H1 (cell line): ENCODE measurements around the gene KANSL1. TPM values are rescaled to one million over a fixed set of nuclear protein-coding genes. Genes with fewer than 3 reads are reported as not detected.

Experiments
- CTCF ChIA-PET: fragments of 300-600 bp; sonication (Branson Sonifier 250); formaldehyde crosslinking; loops from one replicate; lab custom pipeline; 2021; ENCODE audit not compliant: partially characterized antibody; lab: Charles Lee
- POLR2A ChIA-PET: fragments of 300-600 bp; sonication (Branson Sonifier 250); formaldehyde crosslinking; loops from one replicate; lab custom pipeline; 2021; ENCODE audit warnings: inconsistent platforms; ENCODE audit not compliant: partially characterized antibody; lab: Charles Lee
- DNase-seq, 2 experiments: peaks; one replicate each; pipeline versions ENCODE4 v3.0.0 to v3.0.0-alpha.2; 2010 to 2022; ENCODE audit warnings: low spot score in 2 of 2, low read depth in 1 of 2, mixed read lengths in 1 of 2
- FAIRE-seq: peaks from 2 replicates; lab custom pipeline; 2011; peaks lifted over from hg19 to GRCh38; lab: Jason Lieb, UNC
- H2AFZ ChIP-seq: 2 replicates; pipeline ENCODE4 v1.8.1; 2012; ENCODE audit warnings: low read length, inconsistent platforms
- H2AK5ac ChIP-seq: 2 replicates; pipeline ENCODE4 v1.6.1; 2013; ENCODE audit warnings: low read depth, low read length
- H2BK120ac ChIP-seq: replicated peaks from 2 replicates; pipeline ENCODE3; 2013; ENCODE audit warnings: low read depth, low read length, inconsistent platforms
- H2BK12ac ChIP-seq: 2 replicates; pipeline ENCODE4 v1.6.1; 2013; ENCODE audit warnings: low read depth, low read length
- H2BK15ac ChIP-seq: 2 replicates; pipeline ENCODE4 v1.6.1; 2013; ENCODE audit warnings: low read length
- H2BK20ac ChIP-seq: 2 replicates; pipeline ENCODE4 v1.6.1; 2013; ENCODE audit warnings: low read length
- H2BK5ac ChIP-seq: 2 replicates; pipeline ENCODE4 v1.6.1; 2013; ENCODE audit warnings: low read depth, low read length
- H3K14ac ChIP-seq: 2 replicates; pipeline ENCODE4 v1.6.1; 2013; ENCODE audit warnings: inconsistent platforms; ENCODE audit not compliant: insufficient read length
- H3K18ac ChIP-seq: 2 replicates; pipeline ENCODE4 v1.6.1; 2013; ENCODE audit warnings: low read length; ENCODE audit errors: extremely low read depth
- H3K23ac ChIP-seq: 2 replicates; pipeline ENCODE4 v1.6.1; 2013; ENCODE audit warnings: inconsistent platforms; ENCODE audit not compliant: insufficient read length
- H3K23me2 ChIP-seq: 2 replicates; pipeline ENCODE4 v1.6.1; 2013; ENCODE audit warnings: low read depth, low read length
- H3K27ac ChIP-seq: 2 replicates; pipeline ENCODE4 v1.6.1; 2011; ENCODE audit warnings: low read depth, low read length, inconsistent platforms
- H3K27me3 ChIP-seq, 4 experiments: replicated peaks in 1 of 4; 1 replicate in 1 of 4; 2 replicates in 3 of 4; pipeline versions ENCODE4 v1.6.1 to v1.8.1; 2011 to 2013; ENCODE audit warnings: low read length in 3 of 4, mild to moderate bottlenecking in 3 of 4, inconsistent platforms in 2 of 4, mixed read lengths in 2 of 4, moderate library complexity in 1 of 4; ENCODE audit not compliant: control insufficient read depth in 3 of 4, insufficient read depth in 3 of 4; ENCODE audit errors: extremely low read depth in 1 of 4
- H3K36me3 ChIP-seq, 4 experiments: 2 replicates each; pipeline versions ENCODE4 v1.6.1 to v1.8.1; 2011 to 2013; ENCODE audit warnings: mild to moderate bottlenecking in 4 of 4, low read length in 3 of 4, moderate library complexity in 2 of 4, control low read depth in 1 of 4, inconsistent platforms in 1 of 4; ENCODE audit not compliant: insufficient read depth in 4 of 4, control insufficient read depth in 2 of 4
- H3K4ac ChIP-seq: replicated peaks from 2 replicates; pipeline ENCODE3; 2013; ENCODE audit warnings: low read length, low read depth, mixed read lengths, inconsistent platforms; ENCODE audit not compliant: insufficient read length
- H3K4me1 ChIP-seq, 4 experiments: replicated peaks in 1 of 4; 1 replicate in 1 of 4; 2 replicates in 3 of 4; pipeline versions ENCODE4 v1.6.1 to v1.8.1; 2011 to 2013; ENCODE audit warnings: low read length in 3 of 4, inconsistent platforms in 2 of 4, mixed read lengths in 1 of 4; ENCODE audit not compliant: insufficient read depth in 4 of 4, control insufficient read depth in 3 of 4
- H3K4me2 ChIP-seq, 2 experiments: 2 replicates each; pipeline versions ENCODE4 v1.6.1 to v1.8.1; 2011 to 2013; ENCODE audit warnings: low read depth in 2 of 2, low read length in 2 of 2, control low read depth in 1 of 2, inconsistent platforms in 1 of 2, mild to moderate bottlenecking in 1 of 2; ENCODE audit not compliant: insufficient read depth in 1 of 2
- H3K4me3 ChIP-seq, 4 experiments: fragments of 200-600, 300-600 bp in 1 of 4; sonication (generic), shearing (Covaris generic), sonication (Bioruptor Twin) in 1 of 4; 2 replicates each; pipeline versions ENCODE4 v1.5.1 to v1.8.1; 2011 to 2016; ENCODE audit warnings: low read length in 4 of 4, low read depth in 3 of 4, control low read depth in 2 of 4, inconsistent platforms in 2 of 4, mild to moderate bottlenecking in 2 of 4, mixed read lengths in 1 of 4, moderate library complexity in 1 of 4; ENCODE audit not compliant: insufficient read depth in 2 of 4; ENCODE audit errors: extremely low read depth in 1 of 4
- H3K56ac ChIP-seq: replicated peaks from 2 replicates; pipeline ENCODE3; 2013; ENCODE audit warnings: low read depth, mild to moderate bottlenecking, mixed read lengths, low read length, inconsistent platforms; ENCODE audit not compliant: insufficient read length
- H3K79me1 ChIP-seq: 2 replicates; pipeline ENCODE4 v1.6.1; 2013; ENCODE audit warnings: low read depth, low read length, control low read depth
- H3K79me2 ChIP-seq, 2 experiments: 2 replicates each; pipeline versions ENCODE4 v1.6.1 to v1.8.1; 2012 to 2013; ENCODE audit warnings: low read length in 2 of 2, mild to moderate bottlenecking in 2 of 2, inconsistent platforms in 1 of 2; ENCODE audit not compliant: insufficient read depth in 2 of 2, control insufficient read depth in 1 of 2
- H3K9ac ChIP-seq, 4 experiments: replicated peaks in 1 of 4; 1 replicate in 1 of 4; 2 replicates in 3 of 4; pipeline versions ENCODE4 v1.6.1 to v1.8.1; 2011 to 2013; ENCODE audit warnings: low read depth in 3 of 4, low read length in 3 of 4, control low read depth in 2 of 4, mild to moderate bottlenecking in 2 of 4, moderate library complexity in 2 of 4, inconsistent platforms in 1 of 4; ENCODE audit errors: extremely low read depth in 1 of 4
- H3K9me3 ChIP-seq, 2 experiments: 2 replicates each; pipeline versions ENCODE4 v1.6.1 to v1.8.1; 2012 to 2013; ENCODE audit warnings: mild to moderate bottlenecking in 2 of 2, moderate library complexity in 2 of 2, control low read depth in 1 of 2, inconsistent platforms in 1 of 2, low read depth in 1 of 2, low read length in 1 of 2, mixed read lengths in 1 of 2; ENCODE audit not compliant: insufficient read depth in 2 of 2
- H4K20me1 ChIP-seq, 2 experiments: replicated peaks in 1 of 2; 2 replicates each; pipeline versions ENCODE3 to v1.8.1; 2011 to 2013; ENCODE audit warnings: inconsistent platforms in 2 of 2, low read length in 2 of 2, mild to moderate bottlenecking in 1 of 2; ENCODE audit not compliant: insufficient read depth in 2 of 2, control insufficient read depth in 1 of 2
- H4K5ac ChIP-seq: 2 replicates; pipeline ENCODE4 v1.6.1; 2013; ENCODE audit warnings: low read length, low read depth, mixed read lengths, inconsistent platforms; ENCODE audit not compliant: insufficient read length
- H4K8ac ChIP-seq: 2 replicates; pipeline ENCODE4 v1.8.0; 2013; ENCODE audit warnings: mild to moderate bottlenecking, moderate library complexity, low read length, inconsistent platforms; ENCODE audit not compliant: insufficient read depth; ENCODE audit errors: extremely low read depth
- H4K91ac ChIP-seq: replicated peaks from 2 replicates; pipeline ENCODE3; 2013; ENCODE audit warnings: low read length, mixed read lengths, inconsistent platforms; ENCODE audit not compliant: insufficient read length
- CHD1 ChIP-seq: IDR thresholded peaks from 2 replicates; pipeline ENCODE4 v1.6.1; 2012; ENCODE audit warnings: low read depth, low read length, improper control_type of control experiment
- SAP30 ChIP-seq: fragments of 300-600 bp; sonication (generic); IDR thresholded peaks from 2 replicates; pipeline ENCODE4 v1.7.1; 2012; ENCODE audit warnings: low read length, moderate library complexity, mild to moderate bottlenecking, inconsistent platforms; ENCODE audit not compliant: insufficient read depth, insufficient replicate concordance
- SP4 ChIP-seq: IDR thresholded peaks from 2 replicates; pipeline ENCODE4 v1.6.1; 2012; ENCODE audit warnings: low read length, inconsistent platforms
- WGBS, 2 experiments: shearing (Covaris generic) in 1 of 2; methylation state at CpG; one replicate each; pipeline versions ENCODE4 v1.1.6 to v1.1.7; 2013 to 2015; ENCODE audit warnings: low lambda C conversion rate in 2 of 2, mixed read lengths in 2 of 2, inconsistent platforms in 1 of 2, low coverage in 1 of 2, missing lambda C conversion rate in 1 of 2; ENCODE audit not compliant: insufficient replicate concordance in 2 of 2, insufficient coverage in 1 of 2, insufficient read length in 1 of 2; ENCODE audit errors: extremely low coverage in 1 of 2, missing lambda C conversion rate in 1 of 2; 5-methylcytosine and 5-hydroxymethylcytosine counted together
- polyA plus RNA-seq, 7 experiments: library from polyadenylated mRNA; depleted of rRNA in 3 of 7; stranded (reverse) in 5 of 7; unstranded in 2 of 7; fragments of >200 nt in 5 of 7; fragments of 200-250 nt in 2 of 7; gene quantifications; 1 replicate in 5 of 7; 2 replicates in 1 of 7; 4 replicates in 1 of 7; pipeline versions ENCODE4 v1.2.1 to v1.2.3, GENCODE V29; 2011 to 2013; ENCODE audit warnings: missing spikeins in 2 of 7, mixed read lengths in 2 of 7
- total RNA-seq: library from RNA; stranded (reverse); fragmentation: NEBNext Ultra II Directional; extraction: Animal tissue kit (Norgen Biotek cat#: 25700); gene quantifications from 2 replicates; pipeline ENCODE4 v1.2.1, GENCODE V29; 2021

Gene KANSL1
- total and polyA plus RNA-seq, 2 of the 8 experiments (the other 6 are each of a cell fraction or from before 2014, with no cell fraction given), result 34.0 to 128 TPM

- Histone ChIP-seq H3K9me3 (no peaks in the 10 kb centered on the region), H3K4ac (no peak overlapping the region), H3K4me3 (no peak overlapping the region), H2AFZ (no peak overlapping the region), H3K4me2 (no peak overlapping the region), H2BK15ac (no peak overlapping the region), H3K14ac (no peak overlapping the region), H4K5ac (no peak overlapping the region), H3K9ac (no peak overlapping the region), H2BK5ac (no peak overlapping the region), H4K20me1 (peaks cover 1 to 5% of the 10 kb centered on the region in 2 experiments), H2BK20ac (no peak overlapping the region), H3K27me3 (no peaks in the 10 kb centered on the region), H3K56ac (no peak overlapping the region), H4K8ac (no peak overlapping the region), H4K91ac (no peak overlapping the region), H3K27ac (no peak overlapping the region), H3K23ac (no peak overlapping the region), H3K4me1 (peaks cover 3 to 19% (median 6%) of the 10 kb centered on the region in 4 experiments), H2AK5ac (no peak overlapping the region), H3K79me1 (peaks cover 3% of the 10 kb centered on the region; the same call in 1 of the 2 replicates), H3K79me2 (no peaks in the 10 kb centered on the region), H2BK120ac (no peak overlapping the region), H3K18ac (no peak overlapping the region), H3K36me3 (peaks cover 29 to 47% (median 35%) of the 10 kb centered on the region in 4 experiments), H3K23me2 (no peaks in the 10 kb centered on the region), H2BK12ac (no peak overlapping the region)
- FAIRE-seq, result no peak
- DNase-seq, result no peak
- POLR2A ChIA-PET, result interaction anchor here (0.6 to 4.1 kb wide), 3 partner anchors 11 to 122 kb away, joined by 3 to 16 read pairs (median 4); no protein-coding TSS in a partner anchor
- 77% methylated on average over 4 of the region's 4 CpGs; no CpG with 5 or more reads in 1 of the 2 experiments for WGBS, 2 experiments
- CTCF ChIA-PET, result interaction anchor here (0.7 to 3.4 kb wide), 6 partner anchors 10 to 158 kb away, joined by 3 to 11 read pairs (median 6); partner anchors contain the start of gene STH
- no peak for TF ChIP-seq SAP30
- TF ChIP-seq CHD1, result no peak
- TF ChIP-seq SP4, result no peak
Measured at GRCh38 chr17:46028981-46029565, 164.2 kb downstream of the KANSL1 start.
